ENCODE data around the gene SOX18.
A peak's percentile ranks its signal among the peaks of the same experiment; 100 is the strongest.
"Not testable (repeated sequence)": the region's sequence is repeated elsewhere in the genome, so short reads cannot be mapped to it uniquely, and the experiment has no call there.

The SOX18 gene

GRCh38 chr20:64049060-64049877 is at the start of gene SOX18:
SOX18 (minus strand) TSS chr20:64049639; CDS start chr20:64049516, 123 bp downstream.
- DNase-seq (ENCODE audit: low read depth) = no peak

DNA sequence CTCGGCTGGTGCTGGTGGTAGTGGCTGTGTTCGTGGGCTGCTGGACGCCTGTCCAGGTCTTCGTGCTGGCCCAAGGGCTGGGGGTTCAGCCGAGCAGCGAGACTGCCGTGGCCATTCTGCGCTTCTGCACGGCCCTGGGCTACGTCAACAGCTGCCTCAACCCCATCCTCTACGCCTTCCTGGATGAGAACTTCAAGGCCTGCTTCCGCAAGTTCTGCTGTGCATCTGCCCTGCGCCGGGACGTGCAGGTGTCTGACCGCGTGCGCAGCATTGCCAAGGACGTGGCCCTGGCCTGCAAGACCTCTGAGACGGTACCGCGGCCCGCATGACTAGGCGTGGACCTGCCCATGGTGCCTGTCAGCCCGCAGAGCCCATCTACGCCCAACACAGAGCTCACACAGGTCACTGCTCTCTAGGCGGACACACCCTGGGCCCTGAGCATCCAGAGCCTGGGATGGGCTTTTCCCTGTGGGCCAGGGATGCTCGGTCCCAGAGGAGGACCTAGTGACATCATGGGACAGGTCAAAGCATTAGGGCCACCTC is 49.1 kb upstream of the SOX18 start:
- DNase-seq (ENCODE audit: low read depth) = no peak

DNA sequence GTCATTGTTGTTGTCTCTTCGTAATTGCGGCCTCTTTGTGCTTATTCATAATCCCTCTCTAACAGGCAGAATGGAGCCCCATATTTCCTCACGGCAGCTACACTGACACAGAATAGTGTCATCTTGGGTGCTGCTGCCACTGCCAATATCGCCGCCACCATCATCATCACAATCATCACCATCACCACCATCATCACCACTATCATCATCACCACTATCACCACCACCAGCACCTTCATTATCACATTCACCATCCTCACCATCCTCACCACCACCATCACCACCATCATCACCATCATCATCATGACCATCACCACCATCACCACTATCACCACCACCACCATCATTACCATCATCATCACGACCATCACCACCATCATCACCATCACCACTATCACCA is 47.1 kb upstream of the SOX18 start:
- no peak for DNase-seq (ENCODE audit: low read depth)

- no peak for DNase-seq (ENCODE audit: low read depth)
These were observed 46.5 kb upstream of the SOX18 start for GRCh38 chr20:64095927-64096326.

GRCh38 chr20:64095455-64095854 is 46.0 kb upstream of the SOX18 start:
- DNase-seq (ENCODE audit: low read depth) = no peak

DNA sequence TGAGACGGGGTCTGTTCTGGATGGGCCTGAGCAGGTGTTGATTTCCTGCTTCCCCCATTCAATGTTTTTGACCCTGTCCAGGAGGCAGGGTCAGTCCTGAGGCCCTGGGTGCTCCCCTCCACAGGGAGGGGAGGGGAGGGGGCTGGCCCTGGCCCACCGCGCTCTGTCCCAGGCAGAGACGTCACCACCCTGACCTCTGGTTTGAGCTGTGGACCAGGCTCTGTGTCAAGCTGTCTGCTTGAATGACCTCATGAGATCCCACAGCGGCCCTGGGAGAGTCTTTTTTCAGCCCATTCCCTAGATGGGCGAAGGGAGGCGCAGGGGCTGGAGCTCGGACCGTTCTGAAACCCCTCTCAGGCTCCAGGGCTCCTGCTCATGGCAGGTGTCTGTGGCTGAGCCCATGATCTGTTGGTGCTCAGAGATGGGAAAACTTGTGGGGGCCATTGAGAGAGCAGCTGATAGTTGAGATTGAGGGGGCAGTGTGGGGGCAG is 43.6 kb upstream of the SOX18 start:
- DNase-seq (ENCODE audit: low read depth) = no peak

GRCh38 chr20:64092258-64093012 is 43.0 kb upstream of the SOX18 start:
- DNase-seq (ENCODE audit: low read depth) = no peak

- DNase-seq (ENCODE audit: low read depth) = no peak
These were observed 42.3 kb upstream of the SOX18 start for GRCh38 chr20:64091770-64092169.

DNA sequence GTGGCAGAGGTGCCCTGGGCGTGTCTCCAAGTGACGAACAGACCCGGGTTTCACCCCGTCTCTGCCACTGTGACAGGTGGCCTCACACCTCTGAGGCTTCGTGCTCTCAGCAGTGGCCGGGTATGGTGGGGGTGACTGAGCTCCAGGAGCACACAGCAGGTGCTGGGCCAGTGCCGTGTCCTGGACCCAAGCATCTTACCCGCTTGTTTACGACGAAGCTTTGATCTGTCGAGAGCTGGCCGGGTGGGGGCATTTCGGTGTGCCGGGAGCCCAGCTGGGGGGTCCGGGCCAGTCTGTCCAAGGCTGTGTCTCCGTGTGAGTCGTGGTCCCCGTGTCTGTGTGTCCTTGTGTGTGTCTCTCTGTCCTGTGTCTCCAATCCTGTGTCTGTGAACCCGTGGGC is 41.9 kb upstream of the SOX18 start:
- no peak for DNase-seq (ENCODE audit: low read depth)

DNA sequence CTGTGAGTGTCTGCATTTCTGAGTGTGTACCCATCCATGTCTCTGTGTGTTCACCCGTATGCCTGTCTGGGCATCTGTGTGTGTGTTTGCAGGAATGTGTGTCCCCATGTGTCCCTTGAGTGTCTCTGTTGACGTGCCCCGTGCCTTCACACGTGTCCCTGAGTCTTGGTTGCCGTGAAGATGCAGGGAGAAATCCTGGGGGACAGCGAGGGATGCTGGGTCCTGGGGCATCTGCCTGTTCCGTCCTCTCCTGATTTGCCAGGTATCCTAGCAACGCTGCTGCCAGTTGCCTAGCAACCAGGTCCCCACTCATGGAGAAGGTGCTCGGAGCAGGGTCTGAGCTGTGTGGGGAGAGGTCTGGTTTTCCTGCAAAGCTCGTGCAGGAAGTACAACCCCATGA is 40.7 kb upstream of the SOX18 start:
- DNase-seq (ENCODE audit: low read depth) = no peak

GRCh38 chr20:64088586-64088985 is 39.1 kb upstream of the SOX18 start:
- DNase-seq (ENCODE audit: low read depth) = not testable (repeated sequence)

- not testable (repeated sequence) for DNase-seq (ENCODE audit: low read depth)
These were observed 37.9 kb upstream of the SOX18 start for GRCh38 chr20:64087226-64087825.

DNA sequence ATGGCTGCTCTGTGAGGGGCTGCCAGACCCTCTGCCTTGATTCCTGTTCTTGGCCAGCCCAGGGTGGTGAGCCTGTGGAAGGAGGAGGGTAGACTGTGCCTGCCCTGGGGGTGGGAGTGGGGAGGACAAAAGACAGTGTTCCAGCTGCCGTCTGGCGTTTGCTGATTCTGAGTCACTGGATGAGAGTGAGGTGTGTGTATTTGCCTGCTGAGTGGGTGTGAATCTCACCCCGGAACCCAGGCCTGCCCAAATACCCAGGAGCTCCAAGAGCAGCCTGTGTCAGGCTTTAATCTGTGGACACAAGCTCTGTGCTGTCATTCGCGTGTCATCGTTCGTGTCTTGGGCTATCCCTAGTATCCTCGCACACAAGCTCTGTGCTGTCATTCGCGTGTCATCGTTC is 37.4 kb upstream of the SOX18 start:
- no peak for DNase-seq (ENCODE audit: low read depth)

- DNase-seq (ENCODE audit: low read depth) = no peak
These were observed 35.3 kb upstream of the SOX18 start for GRCh38 chr20:64084685-64085152.

DNA sequence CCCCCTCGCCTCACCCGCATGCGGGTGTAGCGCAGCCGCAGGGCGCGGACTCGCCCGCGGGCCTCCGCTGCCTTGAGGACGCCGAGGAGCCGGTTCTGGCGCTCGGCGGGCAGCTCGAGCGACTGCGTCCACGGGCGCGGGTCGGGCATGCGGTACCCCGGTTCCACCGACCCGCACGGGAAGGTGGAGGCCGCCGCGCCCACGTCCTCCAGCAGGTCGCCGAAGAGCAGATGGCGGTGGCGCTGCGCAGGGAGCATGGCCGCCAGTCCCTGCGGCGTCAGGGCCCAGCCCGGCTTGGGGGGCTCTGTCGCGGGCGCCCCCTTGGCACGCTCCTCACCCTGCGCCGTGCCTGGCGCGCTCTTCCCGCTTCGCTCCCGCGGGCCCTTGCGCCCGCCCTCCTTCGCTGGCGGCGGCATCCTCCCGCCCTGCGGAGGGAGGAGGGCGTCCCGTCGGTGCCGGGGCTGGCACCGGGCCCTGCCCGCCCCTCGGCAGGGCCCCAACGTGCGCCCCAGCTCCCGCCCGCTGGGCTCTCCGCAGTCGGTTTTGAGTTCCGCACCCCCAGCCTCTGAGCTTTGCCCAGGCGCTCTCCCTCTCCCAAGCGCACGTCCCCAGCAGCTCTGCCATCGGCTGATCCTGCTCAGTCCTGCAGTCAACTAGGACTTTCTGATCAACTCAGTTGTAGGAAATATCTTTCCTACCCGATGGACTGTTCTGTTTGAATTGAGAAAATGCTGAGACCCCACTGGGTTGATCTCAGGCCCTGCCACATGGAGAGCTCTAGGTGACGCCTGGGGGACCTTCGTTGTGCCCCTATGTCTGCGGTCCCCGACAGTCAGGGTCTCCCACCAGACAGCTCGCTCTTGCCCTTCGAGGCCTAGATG is 34.6 kb upstream of the SOX18 start, which contains the start of gene LKAAEAR1:
Gene LKAAEAR1 (minus strand): TSS at position 595 of the 881 bp plus-strand sequence. CDS start 179 bp downstream, at position 416.
- DNase-seq (ENCODE audit: low read depth) = no peak

GRCh38 chr20:64083378-64083803 is 34.0 kb upstream of the SOX18 start:
- DNase-seq (ENCODE audit: low read depth) = peak; percentile 28

DNA sequence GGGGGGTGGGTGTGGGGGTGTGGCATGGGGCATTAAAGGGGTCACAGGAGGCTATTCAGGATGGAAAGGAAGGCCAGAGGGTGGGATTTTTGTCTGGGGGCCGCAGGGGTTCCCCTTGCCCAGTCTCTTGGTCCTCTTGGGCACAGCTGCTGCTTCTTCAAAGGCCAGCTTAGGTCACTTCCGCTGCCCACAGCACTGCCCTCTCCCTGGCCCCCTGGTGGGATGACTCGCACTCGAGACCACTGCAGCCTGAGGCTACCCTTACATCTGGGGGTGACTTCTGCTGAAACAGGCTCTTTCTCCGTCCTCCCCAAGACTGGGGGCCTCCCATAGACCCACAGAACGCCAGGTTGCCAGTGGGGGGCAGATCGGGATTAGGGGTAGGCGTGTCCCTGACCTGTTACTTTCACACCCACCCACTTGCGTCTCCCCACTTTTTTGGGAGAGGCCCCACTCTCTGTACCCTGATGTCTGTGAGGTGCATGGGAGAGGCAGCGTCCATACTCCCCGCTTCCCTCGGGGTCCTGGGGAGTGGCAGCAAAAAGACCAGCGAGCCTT is 33.5 kb upstream of the SOX18 start:
- no peak for DNase-seq (ENCODE audit: low read depth)

GRCh38 chr20:64082126-64082731 is 32.8 kb upstream of the SOX18 start:
- no peak for DNase-seq (ENCODE audit: low read depth)

DNA sequence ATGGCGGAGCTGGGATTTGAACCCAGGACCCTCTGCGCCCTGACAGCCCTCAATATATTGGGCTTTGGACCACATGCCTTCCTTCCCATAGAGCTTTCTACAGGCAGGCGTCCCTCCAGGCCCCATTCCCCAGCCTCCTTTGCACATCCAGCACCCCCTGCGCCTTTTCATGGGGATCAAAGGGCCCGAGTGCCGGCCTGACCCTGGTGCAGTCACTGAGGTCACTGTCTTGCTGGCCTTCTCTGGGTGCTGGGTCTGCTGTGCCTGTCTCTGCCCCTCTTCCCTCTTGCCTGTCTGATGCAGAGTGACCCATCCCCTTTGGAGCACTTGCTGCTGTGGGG is 32.2 kb upstream of the SOX18 start:
- no peak for DNase-seq (ENCODE audit: low read depth)

GRCh38 chr20:64080813-64081623 is 31.6 kb upstream of the SOX18 start:
- DNase-seq (ENCODE audit: low read depth) = no peak

All from fibroblast of the conjunctiva (primary cell).